NCI-H2196 treated with DMSO at 0.1 percent for 48 hours (cell line): ENCODE results near the gene C9orf152.
"Not testable (repeated sequence)": the region's sequence is repeated elsewhere in the genome, so short reads cannot be mapped to it uniquely, and the experiment has no call there.

Experiments used
- DNase-seq: peaks from one replicate; lab custom pipeline; 2025; ENCODE audit not compliant: unreplicated experiment; lab: John Stamatoyannopoulos, UW

Gene C9orf152

GRCh38 chr9:110214586-110215355 lies 6.8 kb upstream of the C9orf152 start:
- no peak for DNase-seq

GRCh38 chr9:110214090-110214489 lies 6.1 kb upstream of the C9orf152 start:
- no peak for DNase-seq

GRCh38 chr9:110213413-110214044 lies 5.6 kb upstream of the C9orf152 start:
- no peak for DNase-seq

GRCh38 chr9:110207071-110207641 lies 803 bp downstream of the C9orf152 start:
- DNase-seq = peak; percentile 87

GRCh38 chr9:110206389-110206788 lies 1.6 kb downstream of the C9orf152 start:
- DNase-seq = peak; percentile 26

- peak; percentile 38 for DNase-seq
These were observed 2.3 kb downstream of the C9orf152 start for GRCh38 chr9:110205612-110206011.

GRCh38 chr9:110202232-110202631 lies 5.7 kb downstream of the C9orf152 start:
- DNase-seq = no peak

- no peak for DNase-seq
These were observed 8.3 kb downstream of the C9orf152 start for GRCh38 chr9:110199643-110200042.

GRCh38 chr9:110198357-110198756 lies 9.6 kb downstream of the C9orf152 start:
- DNase-seq = no peak

- DNase-seq = no peak
These were observed 10.4 kb downstream of the C9orf152 start for GRCh38 chr9:110197330-110198187.

- not testable (repeated sequence) for DNase-seq
These were observed 11.9 kb downstream of the C9orf152 start for GRCh38 chr9:110196084-110196499.

GRCh38 chr9:110192531-110193261 lies 15.3 kb downstream of the C9orf152 start:
- DNase-seq = no peak

GRCh38 chr9:110191615-110192014 lies 16.3 kb downstream of the C9orf152 start:
- DNase-seq = no peak

- DNase-seq = no peak
These were observed 18.2 kb downstream of the C9orf152 start for GRCh38 chr9:110189559-110190320.

- DNase-seq = peak; percentile 41
These were observed 19.0 kb downstream of the C9orf152 start for GRCh38 chr9:110188991-110189390.

- DNase-seq = no peak
These were observed 19.9 kb downstream of the C9orf152 start for GRCh38 chr9:110188101-110188500.

- DNase-seq = no peak
These were observed 20.8 kb downstream of the C9orf152 start for GRCh38 chr9:110187126-110187525.

- DNase-seq = no peak
These were observed 21.7 kb downstream of the C9orf152 start for GRCh38 chr9:110186254-110186653.

- no peak for DNase-seq
These were observed 22.2 kb downstream of the C9orf152 start for GRCh38 chr9:110185806-110186205.
